HEK293 (cell line): Measurements from ENCODE around the gene RXFP4.

Source experiments
- CTCF ChIP-seq: fragments of 450-650 bp; formaldehyde crosslinking; IDR thresholded peaks from 2 replicates; pipeline ENCODE4 v1.5.1; 2016; ENCODE audit warnings: missing biosample characterization, missing genetic modification characterization
- HOXA7 ChIP-seq: sonication (generic); formaldehyde crosslinking; IDR thresholded peaks from 2 replicates; pipeline ENCODE4 v1.8.1; 2022; ENCODE audit warnings: missing genetic modification reagents, borderline replicate concordance
- KLF9 ChIP-seq: fragments of 450-650 bp; formaldehyde crosslinking; IDR thresholded peaks from 2 replicates; pipeline ENCODE4 v1.5.1; 2016; ENCODE audit warnings: missing biosample characterization, missing genetic modification characterization, low read depth
- ZBTB7A ChIP-seq: fragments of 450-650 bp; formaldehyde crosslinking; IDR thresholded peaks from 2 replicates; pipeline ENCODE4 v1.5.1; 2016; ENCODE audit warnings: low read depth, missing biosample characterization, missing genetic modification characterization
- ZFP3 ChIP-seq: fragments of 450-650 bp; formaldehyde crosslinking; IDR thresholded peaks from 2 replicates; pipeline ENCODE4 v1.5.1; 2016; ENCODE audit warnings: low read depth, missing biosample characterization, missing genetic modification characterization
- ZNF324 ChIP-seq: fragments of 450-650 bp; formaldehyde crosslinking; IDR thresholded peaks from 2 replicates; pipeline ENCODE4 v1.5.1; 2016; ENCODE audit warnings: missing biosample characterization, missing genetic modification characterization
- ZNF416 ChIP-seq: fragments of 450-650 bp; formaldehyde crosslinking; IDR thresholded peaks from 2 replicates; pipeline ENCODE4 v1.5.1; 2016; ENCODE audit warnings: missing biosample characterization, missing genetic modification characterization
- ZNF560 ChIP-seq: fragments of 450-650 bp; formaldehyde crosslinking; IDR thresholded peaks from 2 replicates; pipeline ENCODE4 v1.5.1; 2017; ENCODE audit warnings: missing biosample characterization, missing genetic modification characterization, borderline replicate concordance
- TF ChIP-seq, protein P1 (sequence below): fragments of 450-650 bp; formaldehyde crosslinking; IDR thresholded peaks from 2 replicates; pipeline ENCODE4 v1.5.1; 2016; ENCODE audit warnings: missing biosample characterization, missing genetic modification characterization, low read depth
- TF ChIP-seq, protein P2 (sequence below): fragments of 450-650 bp; formaldehyde crosslinking; IDR thresholded peaks from 2 replicates; pipeline ENCODE4 v1.5.1; 2016; ENCODE audit warnings: missing biosample characterization, missing genetic modification characterization

- TF ChIP-seq ZFP3 = no peak
- TF ChIP-seq ZNF416 = no peak
- TF ChIP-seq ZBTB7A (tag by site-specific recombination) = no peak
- TF ChIP-seq KLF9 = no peak
- TF ChIP-seq ZNF560 (tag by site-specific recombination) = no peak
- TF ChIP-seq HOXA7 (CRISPR knock-in tag) = no peak
- TF ChIP-seq CTCF (tag by site-specific recombination) = no peak
- TF ChIP-seq, protein P1, sequence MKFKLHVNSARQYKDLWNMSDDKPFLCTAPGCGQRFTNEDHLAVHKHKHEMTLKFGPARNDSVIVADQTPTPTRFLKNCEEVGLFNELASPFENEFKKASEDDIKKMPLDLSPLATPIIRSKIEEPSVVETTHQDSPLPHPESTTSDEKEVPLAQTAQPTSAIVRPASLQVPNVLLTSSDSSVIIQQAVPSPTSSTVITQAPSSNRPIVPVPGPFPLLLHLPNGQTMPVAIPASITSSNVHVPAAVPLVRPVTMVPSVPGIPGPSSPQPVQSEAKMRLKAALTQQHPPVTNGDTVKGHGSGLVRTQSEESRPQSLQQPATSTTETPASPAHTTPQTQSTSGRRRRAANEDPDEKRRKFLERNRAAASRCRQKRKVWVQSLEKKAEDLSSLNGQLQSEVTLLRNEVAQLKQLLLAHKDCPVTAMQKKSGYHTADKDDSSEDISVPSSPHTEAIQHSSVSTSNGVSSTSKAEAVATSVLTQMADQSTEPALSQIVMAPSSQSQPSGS (tag by site-specific recombination) = no peak
- no peak for TF ChIP-seq ZNF324 (tag by site-specific recombination)
- TF ChIP-seq, protein P2, sequence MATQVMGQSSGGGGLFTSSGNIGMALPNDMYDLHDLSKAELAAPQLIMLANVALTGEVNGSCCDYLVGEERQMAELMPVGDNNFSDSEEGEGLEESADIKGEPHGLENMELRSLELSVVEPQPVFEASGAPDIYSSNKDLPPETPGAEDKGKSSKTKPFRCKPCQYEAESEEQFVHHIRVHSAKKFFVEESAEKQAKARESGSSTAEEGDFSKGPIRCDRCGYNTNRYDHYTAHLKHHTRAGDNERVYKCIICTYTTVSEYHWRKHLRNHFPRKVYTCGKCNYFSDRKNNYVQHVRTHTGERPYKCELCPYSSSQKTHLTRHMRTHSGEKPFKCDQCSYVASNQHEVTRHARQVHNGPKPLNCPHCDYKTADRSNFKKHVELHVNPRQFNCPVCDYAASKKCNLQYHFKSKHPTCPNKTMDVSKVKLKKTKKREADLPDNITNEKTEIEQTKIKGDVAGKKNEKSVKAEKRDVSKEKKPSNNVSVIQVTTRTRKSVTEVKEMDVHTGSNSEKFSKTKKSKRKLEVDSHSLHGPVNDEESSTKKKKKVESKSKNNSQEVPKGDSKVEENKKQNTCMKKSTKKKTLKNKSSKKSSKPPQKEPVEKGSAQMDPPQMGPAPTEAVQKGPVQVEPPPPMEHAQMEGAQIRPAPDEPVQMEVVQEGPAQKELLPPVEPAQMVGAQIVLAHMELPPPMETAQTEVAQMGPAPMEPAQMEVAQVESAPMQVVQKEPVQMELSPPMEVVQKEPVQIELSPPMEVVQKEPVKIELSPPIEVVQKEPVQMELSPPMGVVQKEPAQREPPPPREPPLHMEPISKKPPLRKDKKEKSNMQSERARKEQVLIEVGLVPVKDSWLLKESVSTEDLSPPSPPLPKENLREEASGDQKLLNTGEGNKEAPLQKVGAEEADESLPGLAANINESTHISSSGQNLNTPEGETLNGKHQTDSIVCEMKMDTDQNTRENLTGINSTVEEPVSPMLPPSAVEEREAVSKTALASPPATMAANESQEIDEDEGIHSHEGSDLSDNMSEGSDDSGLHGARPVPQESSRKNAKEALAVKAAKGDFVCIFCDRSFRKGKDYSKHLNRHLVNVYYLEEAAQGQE (tag by site-specific recombination) = no peak
Measured at GRCh38 chr1:155954645-155955044, 13.2 kb downstream of the RXFP4 start.
